ENCODE results near the gene CUX1. TPM values are rescaled to one million over a fixed set of nuclear protein-coding genes. Genes with fewer than 3 reads are reported as not detected.

Gene CUX1
- total and polyA plus RNA-seq, 10 of the 15 experiments (the other 5 are each of a cell fraction or from before 2014, with no cell fraction given): 6.1 to 48.6 (median 25.9) TPM

DNA sequence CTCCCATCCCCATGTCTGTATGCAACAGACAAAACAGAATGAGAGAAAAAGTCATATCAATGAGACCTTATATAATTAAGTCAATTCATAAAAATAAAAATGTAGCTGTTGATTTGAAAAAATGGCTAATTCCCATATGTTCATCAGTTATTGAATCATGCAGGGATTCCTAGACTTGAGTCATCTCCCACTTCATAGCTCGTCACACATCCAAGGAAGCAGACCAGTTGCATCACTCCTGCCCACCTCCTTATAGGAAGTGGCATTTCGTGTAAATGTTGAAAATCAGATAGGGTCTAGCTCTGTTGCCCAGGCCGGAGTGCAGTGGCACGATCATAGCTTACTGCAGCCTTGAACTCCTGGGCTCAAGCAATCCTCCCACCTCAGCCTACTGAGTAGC, 413.2 kb downstream of the CUX1 start (continued):
- TF ChIP-seq, protein P1, sequence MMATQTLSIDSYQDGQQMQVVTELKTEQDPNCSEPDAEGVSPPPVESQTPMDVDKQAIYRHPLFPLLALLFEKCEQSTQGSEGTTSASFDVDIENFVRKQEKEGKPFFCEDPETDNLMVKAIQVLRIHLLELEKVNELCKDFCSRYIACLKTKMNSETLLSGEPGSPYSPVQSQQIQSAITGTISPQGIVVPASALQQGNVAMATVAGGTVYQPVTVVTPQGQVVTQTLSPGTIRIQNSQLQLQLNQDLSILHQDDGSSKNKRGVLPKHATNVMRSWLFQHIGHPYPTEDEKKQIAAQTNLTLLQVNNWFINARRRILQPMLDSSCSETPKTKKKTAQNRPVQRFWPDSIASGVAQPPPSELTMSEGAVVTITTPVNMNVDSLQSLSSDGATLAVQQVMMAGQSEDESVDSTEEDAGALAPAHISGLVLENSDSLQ (IDR thresholded peaks at IDR 0.05): no peak
- TF ChIP-seq CHD4 (IDR thresholded peaks at IDR 0.05) (no peak), SPI1 (IDR thresholded peaks at IDR 0.05; ENCODE audit: borderline replicate concordance, insufficient read depth, low read depth, low read length) (no peak), PAX8 (IDR thresholded peaks at IDR 0.05) (no peak), ZSCAN29 (IDR thresholded peaks at IDR 0.05) (no peak), SIX5 (IDR thresholded peaks at IDR 0.05; ENCODE audit: low read depth, low read length, severe bottlenecking) (no peak), PAX5 (IDR thresholded peaks at IDR 0.05; ENCODE audit: borderline replicate concordance, low read depth, low read length) (no peak)

DNA sequence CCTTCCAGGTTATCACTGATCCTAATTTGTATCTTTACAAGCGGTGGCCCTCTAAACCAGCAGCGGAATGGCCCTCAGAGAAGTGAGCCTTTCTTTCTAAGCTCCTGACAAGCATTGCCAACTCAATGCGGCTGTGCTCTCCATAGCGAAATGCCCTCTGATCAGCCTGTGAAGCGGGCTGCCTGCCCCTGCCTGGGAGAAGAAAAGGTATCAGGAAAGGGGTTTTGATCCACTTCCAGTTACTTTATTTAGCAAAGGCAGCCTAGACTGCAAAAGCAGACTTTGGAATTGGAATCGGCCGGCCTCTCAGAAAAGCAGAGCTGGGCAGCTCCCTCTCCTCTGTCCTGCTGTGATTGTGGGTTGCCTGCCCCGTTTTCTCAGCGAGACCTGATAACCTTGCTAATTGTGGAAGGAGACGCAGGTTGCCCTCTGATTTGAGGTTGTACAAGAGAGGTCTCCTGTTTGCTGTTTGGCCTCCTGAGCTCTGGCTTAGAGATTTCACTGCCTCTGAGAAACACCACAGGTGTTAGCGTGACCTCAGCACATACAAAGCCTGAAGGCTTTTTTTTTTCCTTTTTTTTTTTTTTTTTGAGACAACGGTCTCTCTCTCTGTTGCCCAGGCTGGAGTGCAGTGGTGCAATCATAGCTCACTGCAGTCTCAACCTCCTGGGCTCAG, 415.3 kb downstream of the CUX1 start:
- H3K4me1 ChIP-seq (ENCODE audit: control insufficient read depth, insufficient read depth, low read length): no peaks in the 10 kb centered on the region
- in situ Hi-C loops (cut with MboI): no loop called here
- H3K4me2 ChIP-seq (ENCODE audit: control insufficient read depth, insufficient read depth): no peak overlapping the region
- no peaks in the 10 kb centered on the region for H4K20me1 ChIP-seq (ENCODE audit: control insufficient read depth, insufficient read depth)
- ChIA-PET RAD21 (ENCODE audit: unreplicated experiment) (no interaction called here), POLR2A (interaction anchor here (0.6 kb wide), 1 partner anchor 22 kb away, joined by 7 read pairs; no protein-coding TSS in a partner anchor), CTCF (no interaction called here), SMC1A (ENCODE audit: uncharacterized antibody, unreplicated experiment) (interaction anchor here (0.7 kb wide), 1 partner anchor 418 kb away, joined by 3 read pairs; no protein-coding TSS in a partner anchor)
- H3K27ac ChIP-seq (ENCODE audit: control insufficient read depth, insufficient read depth): no peak overlapping the region
- H3K9me3 ChIP-seq (replicated peaks; ENCODE audit: control insufficient read depth, insufficient read depth, low read length): no peaks in the 10 kb centered on the region
- DNase-seq (ENCODE audit: low read depth, low spot score) (no peak), FAIRE-seq (no peak), ATAC-seq (no peak)
- intact Hi-C loops (cut with micrococcal nuclease; ENCODE audit: unreplicated experiment): loop anchor here (10.0 kb wide), 1 partner anchor 298 kb away; no protein-coding TSS in a partner anchor
- no peak overlapping the region for H3K9ac ChIP-seq (ENCODE audit: control insufficient read depth, insufficient read depth, low read length)
- no peaks in the 10 kb centered on the region for H3K27me3 ChIP-seq (replicated peaks in 1 of 2; ENCODE audit: control insufficient read depth in 2 of 2, insufficient read depth in 2 of 2, low read length in 1 of 2)
- 92% methylated on average over 11 of the region's 12 CpGs for WGBS (ENCODE audit: insufficient coverage, insufficient replicate concordance, low lambda C conversion rate, missing lambda C conversion rate)
- H3K79me2 ChIP-seq (ENCODE audit: control insufficient read depth, insufficient read depth, low read length): no peaks in the 10 kb centered on the region
- H2AFZ ChIP-seq (ENCODE audit: control insufficient read depth, low read depth, low read length): no peak overlapping the region
- no peak overlapping the region for H3K4me3 ChIP-seq
- BruUV-seq (replicated peaks): no TSS peak
- H3K36me3 ChIP-seq (ENCODE audit: control insufficient read depth in 2 of 2, insufficient read depth in 2 of 2, low read length in 1 of 2): peaks cover 13 to 18% of the 10 kb centered on the region in 2 experiments
- no peak for TF ChIP-seq EP300 (IDR thresholded peaks at IDR 0.05; ENCODE audit: borderline replicate concordance in 1 of 2, control insufficient read depth in 1 of 2, low read depth in 2 of 2, low read length in 2 of 2)
- no peak for TF ChIP-seq RAD51 (IDR thresholded peaks at IDR 0.05)
- TF ChIP-seq YBX1 (IDR thresholded peaks at IDR 0.05): no peak
- TF ChIP-seq, protein P2, sequence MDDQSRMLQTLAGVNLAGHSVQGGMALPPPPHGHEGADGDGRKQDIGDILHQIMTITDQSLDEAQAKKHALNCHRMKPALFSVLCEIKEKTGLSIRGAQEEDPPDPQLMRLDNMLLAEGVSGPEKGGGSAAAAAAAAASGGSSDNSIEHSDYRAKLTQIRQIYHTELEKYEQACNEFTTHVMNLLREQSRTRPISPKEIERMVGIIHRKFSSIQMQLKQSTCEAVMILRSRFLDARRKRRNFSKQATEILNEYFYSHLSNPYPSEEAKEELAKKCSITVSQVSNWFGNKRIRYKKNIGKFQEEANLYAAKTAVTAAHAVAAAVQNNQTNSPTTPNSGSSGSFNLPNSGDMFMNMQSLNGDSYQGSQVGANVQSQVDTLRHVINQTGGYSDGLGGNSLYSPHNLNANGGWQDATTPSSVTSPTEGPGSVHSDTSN (IDR thresholded peaks at IDR 0.05; ENCODE audit: insufficient replicate concordance, low read depth, low read length): no peak
- no peak for TF ChIP-seq NR2C1 (IDR thresholded peaks at IDR 0.05)
- TF ChIP-seq MTA3 (IDR thresholded peaks at IDR 0.05; ENCODE audit: borderline replicate concordance, low read length): no peak
- TF ChIP-seq JUNB (IDR thresholded peaks at IDR 0.05): no peak
- TF ChIP-seq, protein P3, sequence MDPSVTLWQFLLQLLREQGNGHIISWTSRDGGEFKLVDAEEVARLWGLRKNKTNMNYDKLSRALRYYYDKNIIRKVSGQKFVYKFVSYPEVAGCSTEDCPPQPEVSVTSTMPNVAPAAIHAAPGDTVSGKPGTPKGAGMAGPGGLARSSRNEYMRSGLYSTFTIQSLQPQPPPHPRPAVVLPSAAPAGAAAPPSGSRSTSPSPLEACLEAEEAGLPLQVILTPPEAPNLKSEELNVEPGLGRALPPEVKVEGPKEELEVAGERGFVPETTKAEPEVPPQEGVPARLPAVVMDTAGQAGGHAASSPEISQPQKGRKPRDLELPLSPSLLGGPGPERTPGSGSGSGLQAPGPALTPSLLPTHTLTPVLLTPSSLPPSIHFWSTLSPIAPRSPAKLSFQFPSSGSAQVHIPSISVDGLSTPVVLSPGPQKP (IDR thresholded peaks at IDR 0.05; ENCODE audit: low read depth, low read length): no peak
- no peak for TF ChIP-seq TCF12 (IDR thresholded peaks at IDR 0.05; ENCODE audit: low read depth, low read length)
- no peak for TF ChIP-seq IKZF1 (conservative IDR thresholded peaks at IDR 0.05)
- TF ChIP-seq, protein P4, sequence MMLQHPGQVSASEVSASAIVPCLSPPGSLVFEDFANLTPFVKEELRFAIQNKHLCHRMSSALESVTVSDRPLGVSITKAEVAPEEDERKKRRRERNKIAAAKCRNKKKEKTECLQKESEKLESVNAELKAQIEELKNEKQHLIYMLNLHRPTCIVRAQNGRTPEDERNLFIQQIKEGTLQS (IDR thresholded peaks at IDR 0.05; ENCODE audit: borderline replicate concordance, extremely low read depth, low read depth, low read length): no peak
- TF ChIP-seq POLR2AphosphoS2 (IDR thresholded peaks at IDR 0.05; ENCODE audit: low read depth, low read length): no peak
